H9 (cell line): ENCODE data around the gene MATK. TPM values are rescaled to one million over a fixed set of nuclear protein-coding genes. Genes with fewer than 3 reads are reported as not detected.

Experiments used
- DNase-seq: peaks from one replicate; pipeline ENCODE4 v3.0.0-alpha.2; 2017
- H2AFZ ChIP-seq: one replicate; pipeline ENCODE4 v1.6.1; 2013; ENCODE audit warnings: mild to moderate bottlenecking, low read length, control low read depth, moderate library complexity
- H2AK5ac ChIP-seq: 2 replicates; pipeline ENCODE4 v1.6.1; 2013; ENCODE audit warnings: low read length, control low read depth, mixed read lengths; ENCODE audit not compliant: insufficient read length
- H2BK120ac ChIP-seq: one replicate; pipeline ENCODE4 v1.6.1; 2013; ENCODE audit warnings: low read depth, mild to moderate bottlenecking, low read length, control low read depth, inconsistent platforms; ENCODE audit not compliant: poor library complexity, severe bottlenecking
- H2BK12ac ChIP-seq: 2 replicates; pipeline ENCODE4 v1.6.1; 2013; ENCODE audit warnings: low read length, control low read depth, mixed read lengths, low read depth; ENCODE audit not compliant: insufficient read length
- H2BK15ac ChIP-seq: 2 replicates; pipeline ENCODE4 v1.6.1; 2013; ENCODE audit warnings: low read depth, low read length, control low read depth
- H2BK20ac ChIP-seq: one replicate; pipeline ENCODE4 v1.6.1; 2013; ENCODE audit warnings: low read depth, mild to moderate bottlenecking, low read length, control low read depth, inconsistent platforms; ENCODE audit not compliant: poor library complexity, severe bottlenecking
- H2BK5ac ChIP-seq: 2 replicates; pipeline ENCODE4 v1.6.1; 2013; ENCODE audit warnings: low read length, control low read depth, mixed read lengths; ENCODE audit not compliant: insufficient read length
- H3K14ac ChIP-seq: 2 replicates; pipeline ENCODE4 v1.6.1; 2013; ENCODE audit warnings: low read length, control low read depth; ENCODE audit not compliant: insufficient read depth
- H3K18ac ChIP-seq: 2 replicates; pipeline ENCODE4 v1.6.1; 2013; ENCODE audit warnings: low read depth, mild to moderate bottlenecking, mixed read lengths, low read length, control low read depth; ENCODE audit not compliant: insufficient read length
- H3K23ac ChIP-seq: 2 replicates; pipeline ENCODE4 v1.6.1; 2013; ENCODE audit warnings: low read length, control low read depth, mixed read lengths, low read depth; ENCODE audit not compliant: insufficient read length
- H3K23me2 ChIP-seq: 2 replicates; pipeline ENCODE4 v1.6.1; 2013; ENCODE audit warnings: low read depth, mild to moderate bottlenecking, mixed read lengths, low read length, control low read depth; ENCODE audit not compliant: insufficient read length, poor library complexity, severe bottlenecking
- H3K27ac ChIP-seq: 2 replicates; pipeline ENCODE4 v1.5.1; 2013; ENCODE audit warnings: low read length, control low read depth, mixed read lengths, low read depth; ENCODE audit not compliant: insufficient read length
- H3K27me3 ChIP-seq: 2 replicates; pipeline ENCODE4 v1.6.1; 2013; ENCODE audit warnings: low read length, control low read depth, inconsistent platforms; ENCODE audit not compliant: insufficient read depth
- H3K4ac ChIP-seq: 2 replicates; pipeline ENCODE4 v1.6.1; 2013; ENCODE audit warnings: low read depth, mild to moderate bottlenecking, control low read depth, inconsistent platforms, low read length, moderate library complexity
- H3K4me1 ChIP-seq: 2 replicates; pipeline ENCODE4 v1.6.1; 2013; ENCODE audit warnings: low read length, control low read depth, inconsistent platforms; ENCODE audit not compliant: insufficient read depth
- H3K4me2 ChIP-seq: 2 replicates; pipeline ENCODE4 v1.6.1; 2013; ENCODE audit warnings: low read length, control low read depth, mixed read lengths; ENCODE audit not compliant: insufficient read length, insufficient read depth
- H3K56ac ChIP-seq: 2 replicates; pipeline ENCODE4 v1.6.1; 2013; ENCODE audit warnings: low read depth, mild to moderate bottlenecking, mixed read lengths, low read length, control low read depth; ENCODE audit not compliant: insufficient read length
- H3K79me1 ChIP-seq: 2 replicates; pipeline ENCODE4 v1.6.1; 2013; ENCODE audit warnings: low read depth, mild to moderate bottlenecking, moderate library complexity, low read length, control low read depth, inconsistent platforms; ENCODE audit not compliant: insufficient read depth, poor library complexity, severe bottlenecking
- H3K79me2 ChIP-seq: 2 replicates; pipeline ENCODE4 v1.6.1; 2013; ENCODE audit warnings: low read length, control low read depth, inconsistent platforms; ENCODE audit not compliant: insufficient read depth
- H3K9ac ChIP-seq: 2 replicates; pipeline ENCODE4 v1.6.1; 2013; ENCODE audit warnings: low read length, control low read depth, mixed read lengths; ENCODE audit not compliant: insufficient read length; ENCODE audit errors: extremely low read depth
- H3K9me3 ChIP-seq: one replicate; pipeline ENCODE4 v1.6.1; 2013; ENCODE audit warnings: low read depth, low read length, inconsistent platforms; ENCODE audit not compliant: control insufficient read depth
- H3T11ph ChIP-seq: one replicate; pipeline ENCODE4 v1.6.1; 2013; ENCODE audit warnings: mild to moderate bottlenecking, low read length, control low read depth, inconsistent platforms
- H4K20me1 ChIP-seq: one replicate; pipeline ENCODE4 v1.6.1; 2013; ENCODE audit not compliant: control insufficient read depth, insufficient read length, insufficient read depth
- H4K5ac ChIP-seq: 2 replicates; pipeline ENCODE4 v1.6.1; 2013; ENCODE audit warnings: low read depth, mild to moderate bottlenecking, mixed read lengths, low read length, control low read depth; ENCODE audit not compliant: insufficient read length
- H4K8ac ChIP-seq: replicated peaks from 2 replicates; pipeline ENCODE4 v1.6.1; 2013; ENCODE audit warnings: low read length, control low read depth, mixed read lengths, low read depth; ENCODE audit not compliant: insufficient read length
- H4K91ac ChIP-seq: 2 replicates; pipeline ENCODE4 v1.6.1; 2013; ENCODE audit warnings: low read depth, mild to moderate bottlenecking, moderate library complexity, mixed read lengths, low read length, control low read depth; ENCODE audit not compliant: insufficient read length
- H3K27ac Mint-ChIP-seq, 3 experiments: 2 replicates in 2 of 3; 3 replicates in 1 of 3; pipeline ENCODE4 v1.8.0; 2020 to 2021; ENCODE audit warnings: mixed read lengths in 3 of 3, mild to moderate bottlenecking in 1 of 3, moderate library complexity in 1 of 3
- H3K27me3 Mint-ChIP-seq: 2 replicates; pipeline ENCODE4 v1.8.0; 2021; ENCODE audit warnings: low read depth, mild to moderate bottlenecking, moderate library complexity, mixed read lengths
- H3K36me3 Mint-ChIP-seq, 3 experiments: 2 replicates in 2 of 3; 3 replicates in 1 of 3; pipeline ENCODE4 v1.8.0; 2020 to 2021; ENCODE audit warnings: low read depth in 3 of 3, mixed read lengths in 3 of 3; ENCODE audit not compliant: insufficient read depth in 1 of 3
- H3K4me1 Mint-ChIP-seq, 2 experiments: 2 replicates each; pipeline ENCODE4 v1.8.0; 2020; ENCODE audit warnings: mixed read lengths in 2 of 2
- H3K4me3 Mint-ChIP-seq, 2 experiments: 2 replicates in 1 of 2; 3 replicates in 1 of 2; pipeline ENCODE4 v1.8.0; 2020 to 2021; ENCODE audit warnings: mild to moderate bottlenecking in 2 of 2, mixed read lengths in 2 of 2, moderate library complexity in 1 of 2
- H3K9me3 Mint-ChIP-seq, 2 experiments: 2 replicates in 1 of 2; 3 replicates in 1 of 2; pipeline ENCODE4 v1.8.0; 2020; ENCODE audit warnings: mild to moderate bottlenecking in 2 of 2, mixed read lengths in 2 of 2, moderate library complexity in 1 of 2
- WGBS: extraction: QIAGEN DNeasy Blood & Tissue Kit; methylation state at CpG from one replicate; pipeline ENCODE4 v1.1.7; 2013; ENCODE audit warnings: missing lambda C conversion rate, low lambda C conversion rate, mixed read lengths; ENCODE audit not compliant: insufficient read length; ENCODE audit errors: extremely low coverage; 5-methylcytosine and 5-hydroxymethylcytosine counted together
- total RNA-seq: library from RNA; stranded (reverse); gene quantifications from 2 replicates; pipeline ENCODE4 v1.2.1, GENCODE V29; 2021
- TF ChIP-seq, protein P1 (sequence below): fragments of 200-600 bp; sonication (generic); conservative IDR thresholded peaks from 3 replicates; pipeline ENCODE4 v1.8.0; 2021; ENCODE audit warnings: antibody characterized with exemption, mild to moderate bottlenecking

Gene MATK
- total RNA-seq, 1 experiment from 2014 or later, result 13.5 TPM

GRCh38 chr19:3743486-3743885 is 42.7 kb downstream of the MATK start:
- H3K4me2 ChIP-seq, result no peak overlapping the region
- H3K4me1 ChIP-seq, result no peaks in the 10 kb centered on the region
- no peak for DNase-seq
- WGBS, result no CpG with 5 or more reads among the region's 2 CpGs
- H3K9ac ChIP-seq, result no peak overlapping the region
- no peak overlapping the region for H4K91ac ChIP-seq
- H3K23me2 ChIP-seq, result no peaks in the 10 kb centered on the region
- H2BK15ac ChIP-seq, result no peak overlapping the region
- H3K18ac ChIP-seq, result no peak overlapping the region
- no peak overlapping the region for H3K27ac ChIP-seq
- H2BK12ac ChIP-seq, result no peak overlapping the region
- H3K9me3 ChIP-seq, result no peaks in the 10 kb centered on the region
- Mint-ChIP-seq H3K4me1 (no peaks in the 10 kb centered on the region), H3K9me3 (no peaks in the 10 kb centered on the region), H3K36me3 (peaks cover 0 to 1% (median 0%) of the 10 kb centered on the region in 3 experiments; a peak in 2 of 7 replicates), H3K27ac (peak overlapping the region in 1 of 3 experiments; percentile 13; a peak in 1 of 7 replicates), H3K27me3 (no peaks in the 10 kb centered on the region), H3K4me3 (no peak overlapping the region)
- no peak overlapping the region for H2BK120ac ChIP-seq
- no peak overlapping the region for H3K23ac ChIP-seq
- H3K56ac ChIP-seq, result no peak overlapping the region
- no peak overlapping the region for H3K4ac ChIP-seq
- H3K27me3 ChIP-seq, result no peaks in the 10 kb centered on the region
- H2AFZ ChIP-seq, result no peak overlapping the region
- no peaks in the 10 kb centered on the region for H4K20me1 ChIP-seq
- H4K5ac ChIP-seq, result no peak overlapping the region
- H2BK20ac ChIP-seq, result no peak overlapping the region
- no peak overlapping the region for H2BK5ac ChIP-seq
- H3K79me2 ChIP-seq, result no peaks in the 10 kb centered on the region
- no peak overlapping the region for H4K8ac ChIP-seq
- no peak overlapping the region for H3T11ph ChIP-seq
- H3K14ac ChIP-seq, result no peak overlapping the region
- H3K79me1 ChIP-seq, result no peaks in the 10 kb centered on the region
- TF ChIP-seq, protein P1, sequence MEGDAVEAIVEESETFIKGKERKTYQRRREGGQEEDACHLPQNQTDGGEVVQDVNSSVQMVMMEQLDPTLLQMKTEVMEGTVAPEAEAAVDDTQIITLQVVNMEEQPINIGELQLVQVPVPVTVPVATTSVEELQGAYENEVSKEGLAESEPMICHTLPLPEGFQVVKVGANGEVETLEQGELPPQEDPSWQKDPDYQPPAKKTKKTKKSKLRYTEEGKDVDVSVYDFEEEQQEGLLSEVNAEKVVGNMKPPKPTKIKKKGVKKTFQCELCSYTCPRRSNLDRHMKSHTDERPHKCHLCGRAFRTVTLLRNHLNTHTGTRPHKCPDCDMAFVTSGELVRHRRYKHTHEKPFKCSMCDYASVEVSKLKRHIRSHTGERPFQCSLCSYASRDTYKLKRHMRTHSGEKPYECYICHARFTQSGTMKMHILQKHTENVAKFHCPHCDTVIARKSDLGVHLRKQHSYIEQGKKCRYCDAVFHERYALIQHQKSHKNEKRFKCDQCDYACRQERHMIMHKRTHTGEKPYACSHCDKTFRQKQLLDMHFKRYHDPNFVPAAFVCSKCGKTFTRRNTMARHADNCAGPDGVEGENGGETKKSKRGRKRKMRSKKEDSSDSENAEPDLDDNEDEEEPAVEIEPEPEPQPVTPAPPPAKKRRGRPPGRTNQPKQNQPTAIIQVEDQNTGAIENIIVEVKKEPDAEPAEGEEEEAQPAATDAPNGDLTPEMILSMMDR, result no peak
- H2AK5ac ChIP-seq, result no peak overlapping the region
